ENCODE measurements around the gene CYB5B. TPM values are rescaled to one million over a fixed set of nuclear protein-coding genes. Genes with fewer than 3 reads are reported as not detected.

The CYB5B gene
- polyA plus RNA-seq, 3 donors: 32.3 to 90.4 (median 84.9) TPM

GRCh38 chr16:69497876-69498596, 73.6 kb downstream of the CYB5B start:
- Histone ChIP-seq H3K27ac (ENCODE audit: low read depth in 1 of 2, low read length in 2 of 2) (no peak overlapping the region), H2AFZ (ENCODE audit: insufficient read depth, low read depth, low read length, poor library complexity, severe bottlenecking) (no peak overlapping the region), H3K9ac (ENCODE audit: insufficient read depth, low read length, poor library complexity, severe bottlenecking) (no peak overlapping the region), H3K4me2 (replicated peaks; ENCODE audit: extremely low read depth, low read length, poor library complexity, severe bottlenecking) (no peak overlapping the region), H3K79me2 (ENCODE audit: insufficient read depth, low read length) (no peaks in the 10 kb centered on the region), H3K4me1 (ENCODE audit: control insufficient read depth in 1 of 2, insufficient read depth in 2 of 2, low read length in 2 of 2) (peaks cover 6 to 9% of the 10 kb centered on the region in 2 donors), H3K9me3 (replicated peaks in 1 of 2; ENCODE audit: control insufficient read depth in 1 of 2, insufficient read depth in 1 of 2, low read length in 2 of 2) (no peaks in the 10 kb centered on the region), H3K4me3 (replicated peaks in 1 of 3; ENCODE audit: low read depth in 2 of 3, low read length in 3 of 3) (no peak overlapping the region), H3K36me3 (replicated peaks in 1 of 2; ENCODE audit: control insufficient read depth in 1 of 2, insufficient read depth in 2 of 2, low read length in 2 of 2) (no peaks in the 10 kb centered on the region), H3K27me3 (ENCODE audit: control insufficient read depth in 2 of 2, insufficient read depth in 2 of 2, low read length in 2 of 2) (peaks cover 9 to 53% of the 10 kb centered on the region in 2 donors), H4K20me1 (ENCODE audit: insufficient read depth, low read length) (no peaks in the 10 kb centered on the region)
- Mint-ChIP-seq H3K4me3 (peak overlapping the region in 1 of 2 donors; percentile 73), H3K36me3 (no peaks in the 10 kb centered on the region), H3K27me3 (ENCODE audit: low read depth in 3 of 3) (peaks cover 53 to 72% (median 54%) of the 10 kb centered on the region in 3 donors), H3K9me3 (peaks cover 0 to 9% (median 4%) of the 10 kb centered on the region in 7 donors), H3K4me1 (peaks cover 9% of the 10 kb centered on the region), H3K27ac (no peak overlapping the region)
- WGBS (ENCODE audit: insufficient coverage): 94% methylated on average over 10 of the region's 16 CpGs
- no peak for DNase-seq
- intact Hi-C loops (cut with micrococcal nuclease): no loop called here
- TF ChIP-seq, protein P1, sequence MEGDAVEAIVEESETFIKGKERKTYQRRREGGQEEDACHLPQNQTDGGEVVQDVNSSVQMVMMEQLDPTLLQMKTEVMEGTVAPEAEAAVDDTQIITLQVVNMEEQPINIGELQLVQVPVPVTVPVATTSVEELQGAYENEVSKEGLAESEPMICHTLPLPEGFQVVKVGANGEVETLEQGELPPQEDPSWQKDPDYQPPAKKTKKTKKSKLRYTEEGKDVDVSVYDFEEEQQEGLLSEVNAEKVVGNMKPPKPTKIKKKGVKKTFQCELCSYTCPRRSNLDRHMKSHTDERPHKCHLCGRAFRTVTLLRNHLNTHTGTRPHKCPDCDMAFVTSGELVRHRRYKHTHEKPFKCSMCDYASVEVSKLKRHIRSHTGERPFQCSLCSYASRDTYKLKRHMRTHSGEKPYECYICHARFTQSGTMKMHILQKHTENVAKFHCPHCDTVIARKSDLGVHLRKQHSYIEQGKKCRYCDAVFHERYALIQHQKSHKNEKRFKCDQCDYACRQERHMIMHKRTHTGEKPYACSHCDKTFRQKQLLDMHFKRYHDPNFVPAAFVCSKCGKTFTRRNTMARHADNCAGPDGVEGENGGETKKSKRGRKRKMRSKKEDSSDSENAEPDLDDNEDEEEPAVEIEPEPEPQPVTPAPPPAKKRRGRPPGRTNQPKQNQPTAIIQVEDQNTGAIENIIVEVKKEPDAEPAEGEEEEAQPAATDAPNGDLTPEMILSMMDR (IDR thresholded peaks at IDR 0.05): no peak

- Histone ChIP-seq H3K9me3 (replicated peaks in 1 of 2; ENCODE audit: control insufficient read depth in 1 of 2, insufficient read depth in 1 of 2, low read length in 2 of 2) (no peaks in the 10 kb centered on the region), H3K27me3 (ENCODE audit: control insufficient read depth in 2 of 2, insufficient read depth in 2 of 2, low read length in 2 of 2) (peaks cover 6 to 51% of the 10 kb centered on the region in 2 donors), H3K36me3 (replicated peaks in 1 of 2; ENCODE audit: control insufficient read depth in 1 of 2, insufficient read depth in 2 of 2, low read length in 2 of 2) (no peaks in the 10 kb centered on the region), H3K4me2 (replicated peaks; ENCODE audit: extremely low read depth, low read length, poor library complexity, severe bottlenecking) (no peak overlapping the region), H3K9ac (ENCODE audit: insufficient read depth, low read length, poor library complexity, severe bottlenecking) (no peak overlapping the region), H3K4me3 (replicated peaks in 1 of 3; ENCODE audit: low read depth in 2 of 3, low read length in 3 of 3) (no peak overlapping the region), H2AFZ (ENCODE audit: insufficient read depth, low read depth, low read length, poor library complexity, severe bottlenecking) (no peak overlapping the region), H3K27ac (ENCODE audit: low read depth in 1 of 2, low read length in 2 of 2) (no peak overlapping the region), H3K79me2 (ENCODE audit: insufficient read depth, low read length) (no peaks in the 10 kb centered on the region), H4K20me1 (ENCODE audit: insufficient read depth, low read length) (no peaks in the 10 kb centered on the region), H3K4me1 (ENCODE audit: control insufficient read depth in 1 of 2, insufficient read depth in 2 of 2, low read length in 2 of 2) (peaks cover 6 to 9% of the 10 kb centered on the region in 2 donors)
- peaks cover 58 to 75% (median 59%) of the 10 kb centered on the region in 3 donors for H3K27me3 Mint-ChIP-seq (ENCODE audit: low read depth in 3 of 3)
- TF ChIP-seq, protein P1 (IDR thresholded peaks at IDR 0.05): no peak
- no peak for DNase-seq
- intact Hi-C loops (cut with micrococcal nuclease): no loop called here
- peaks cover 0 to 9% (median 2%) of the 10 kb centered on the region in 7 donors for H3K9me3 Mint-ChIP-seq
- 100% methylated on average over 5 of the region's 5 CpGs for WGBS (ENCODE audit: insufficient coverage)
- no peaks in the 10 kb centered on the region for H3K36me3 Mint-ChIP-seq
- no peak overlapping the region for H3K27ac Mint-ChIP-seq
- H3K4me3 Mint-ChIP-seq: peak overlapping the region in 1 of 2 donors; percentile 73
- peaks cover 9% of the 10 kb centered on the region for H3K4me1 Mint-ChIP-seq
These were observed 74.5 kb downstream of the CYB5B start for GRCh38 chr16:69498926-69499325.
